GM21529 (cell line): ENCODE measurements around the gene ZNF428.
"Not testable (repeated sequence)": the region's sequence is repeated elsewhere in the genome, so short reads cannot be mapped to it uniquely, and the experiment has no call there.

ENCODE experiments used
- ATAC-seq: cut with Tn5 transposase; IDR thresholded peaks from one replicate; pipeline ENCODE4 v1.9.1; 2021; ENCODE audit not compliant: unreplicated experiment

The ZNF428 gene

GRCh38 chr19:43640424-43640757 is 21.0 kb upstream of the ZNF428 start:
- no peak for ATAC-seq

- no peak for ATAC-seq
Measured at GRCh38 chr19:43639519-43640423, 20.3 kb upstream of the ZNF428 start, which contains the start of gene CADM4. Gene CADM4 (minus strand): TSS chr19:43639850. CDS start chr19:43639790, 60 bp downstream.

- ATAC-seq = no peak
Measured at GRCh38 chr19:43638995-43639518, 19.6 kb upstream of the ZNF428 start.

- no peak for ATAC-seq
Measured at GRCh38 chr19:43638214-43638994, 19.0 kb upstream of the ZNF428 start.

GRCh38 chr19:43636121-43636683 is 16.8 kb upstream of the ZNF428 start:
- no peak for ATAC-seq

- not testable (repeated sequence) for ATAC-seq
Measured at GRCh38 chr19:43635561-43635940, 16.1 kb upstream of the ZNF428 start.

- ATAC-seq = no peak
Measured at GRCh38 chr19:43634872-43635560, 15.6 kb upstream of the ZNF428 start.

GRCh38 chr19:43634506-43634871 is 15.1 kb upstream of the ZNF428 start:
- ATAC-seq = no peak

- ATAC-seq = no peak
Measured at GRCh38 chr19:43634068-43634467, 14.6 kb upstream of the ZNF428 start.

- no peak for ATAC-seq
Measured at GRCh38 chr19:43633520-43633919, 14.1 kb upstream of the ZNF428 start.

- ATAC-seq = no peak
Measured at GRCh38 chr19:43631491-43631890, 12.1 kb upstream of the ZNF428 start.

- no peak for ATAC-seq
Measured at GRCh38 chr19:43628646-43629326, 9.4 kb upstream of the ZNF428 start.

- no peak for ATAC-seq
Measured at GRCh38 chr19:43626838-43627237, 7.4 kb upstream of the ZNF428 start.

- no peak for ATAC-seq
Measured at GRCh38 chr19:43625918-43626579, 6.6 kb upstream of the ZNF428 start.

- ATAC-seq = no peak
Measured at GRCh38 chr19:43624933-43625332, 5.5 kb upstream of the ZNF428 start.

GRCh38 chr19:43623889-43624670 is 4.7 kb upstream of the ZNF428 start:
- ATAC-seq = no peak

- ATAC-seq = no peak
Measured at GRCh38 chr19:43622956-43623355, 3.5 kb upstream of the ZNF428 start.

- ATAC-seq = no peak
Measured at GRCh38 chr19:43622070-43622469, 2.6 kb upstream of the ZNF428 start.
